Immature natural killer cell (primary cell): Measurements from ENCODE around the gene ABTB1. TPM values are rescaled to one million over a fixed set of nuclear protein-coding genes. Genes with fewer than 3 reads are reported as not detected.

ENCODE experiments used
- DNase-seq, 3 donors: peaks; one replicate each; pipeline ENCODE4 v3.0.0; 2022; ENCODE audit warnings: mixed read lengths in 1 of 3
- H3K27ac Mint-ChIP-seq, 6 donors: one replicate each; pipeline ENCODE4 v1.8.0; 2020; ENCODE audit warnings: mixed read lengths in 6 of 6, mild to moderate bottlenecking in 5 of 6, inconsistent platforms in 4 of 6, moderate library complexity in 3 of 6
- H3K27me3 Mint-ChIP-seq, 3 donors: one replicate each; pipeline ENCODE4 v1.8.0; 2020 to 2021; ENCODE audit warnings: low read depth in 3 of 3, mild to moderate bottlenecking in 3 of 3, mixed read lengths in 3 of 3, moderate library complexity in 3 of 3, inconsistent platforms in 1 of 3
- H3K36me3 Mint-ChIP-seq, 3 donors: one replicate each; pipeline ENCODE4 v1.8.0; 2020; ENCODE audit warnings: mixed read lengths in 3 of 3, inconsistent platforms in 2 of 3, mild to moderate bottlenecking in 2 of 3
- H3K4me1 Mint-ChIP-seq, 2 donors: one replicate each; pipeline ENCODE4 v1.8.0; 2020; ENCODE audit warnings: inconsistent platforms in 2 of 2, mild to moderate bottlenecking in 2 of 2, mixed read lengths in 2 of 2, moderate library complexity in 1 of 2
- H3K4me3 Mint-ChIP-seq, 5 donors: one replicate each; pipeline ENCODE4 v1.8.0; 2020; ENCODE audit warnings: mild to moderate bottlenecking in 5 of 5, mixed read lengths in 5 of 5, inconsistent platforms in 3 of 5, moderate library complexity in 3 of 5
- H3K9me3 Mint-ChIP-seq, 6 donors: one replicate each; pipeline ENCODE4 v1.8.0; 2020; ENCODE audit warnings: mild to moderate bottlenecking in 6 of 6, mixed read lengths in 6 of 6, inconsistent platforms in 4 of 6, moderate library complexity in 3 of 6
- polyA plus RNA-seq, 3 donors: library from polyadenylated mRNA; unstranded; fragments of 300-500 nt; fragmentation: Illumina TruSeq; gene quantifications; one replicate each; pipeline ENCODE4 v1.2.3, GENCODE V29; 2021

The ABTB1 gene
- polyA plus RNA-seq, 3 donors from 2014 or later, result 71.9 to 141 (median 83.7) TPM

DNA sequence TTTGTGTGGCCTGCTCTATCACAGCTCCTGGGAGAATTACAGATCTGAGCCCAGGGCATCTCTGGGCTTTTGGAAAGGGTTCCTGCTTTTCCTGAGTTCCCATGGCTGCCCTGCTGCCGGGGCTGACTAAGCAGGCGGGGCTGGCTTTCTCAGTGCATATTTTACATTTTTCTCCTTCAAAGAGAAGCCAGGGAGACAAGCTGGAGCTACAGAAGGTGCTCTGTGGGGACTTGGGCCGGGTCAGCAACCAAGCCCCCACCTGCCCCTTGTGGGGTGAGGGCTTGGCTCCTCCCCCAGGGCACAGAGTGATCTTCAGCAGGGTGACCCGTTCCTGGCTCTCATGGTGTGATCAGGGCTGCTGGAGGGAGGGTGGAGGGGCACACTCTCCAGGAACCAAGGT, 17.4 kb downstream of the ABTB1 start:
- H3K27me3 Mint-ChIP-seq, result peaks cover 2 to 7% (median 3%) of the 10 kb centered on the region in 3 donors
- no peak overlapping the region for H3K4me3 Mint-ChIP-seq
- no peaks in the 10 kb centered on the region for H3K9me3 Mint-ChIP-seq
- no peaks in the 10 kb centered on the region for H3K36me3 Mint-ChIP-seq
- no peaks in the 10 kb centered on the region for H3K4me1 Mint-ChIP-seq
- DNase-seq, result no peak
- no peak overlapping the region for H3K27ac Mint-ChIP-seq

DNA sequence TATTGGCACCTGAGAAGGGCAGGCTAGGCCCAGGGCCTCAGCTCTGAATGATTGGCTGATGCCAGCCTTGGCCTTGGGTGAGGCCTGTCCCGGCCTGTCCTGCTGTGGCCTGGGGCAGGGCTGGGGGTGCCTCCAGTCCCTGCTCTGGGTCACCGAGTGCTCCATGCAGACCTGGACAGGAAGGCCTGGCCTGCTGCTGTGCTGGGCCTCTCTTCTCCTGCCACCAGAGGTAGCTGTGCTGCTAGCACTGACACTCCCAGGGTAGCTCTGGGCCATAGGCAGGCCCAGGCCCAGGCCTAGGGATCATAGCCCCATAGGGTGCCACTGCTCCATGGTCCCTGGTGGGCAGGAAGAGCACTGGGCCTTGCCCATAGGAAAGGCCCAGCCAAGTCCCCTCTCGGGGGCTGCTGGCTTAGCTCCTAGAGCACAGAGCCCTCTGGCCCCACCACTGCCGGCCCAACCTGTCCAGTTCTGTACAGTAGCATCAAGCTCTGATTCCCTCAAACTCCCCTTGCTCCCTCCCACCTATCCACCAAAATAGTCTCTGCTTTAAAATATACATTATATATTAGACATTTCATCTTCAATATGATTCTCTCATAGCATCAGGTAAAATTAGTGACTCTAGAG, 18.2 kb downstream of the ABTB1 start:
- Mint-ChIP-seq H3K36me3 (no peaks in the 10 kb centered on the region), H3K27ac (no peak overlapping the region), H3K4me3 (no peak overlapping the region), H3K9me3 (no peaks in the 10 kb centered on the region), H3K4me1 (no peaks in the 10 kb centered on the region), H3K27me3 (peaks cover 2 to 7% (median 3%) of the 10 kb centered on the region in 3 donors)
- no peak for DNase-seq

DNA sequence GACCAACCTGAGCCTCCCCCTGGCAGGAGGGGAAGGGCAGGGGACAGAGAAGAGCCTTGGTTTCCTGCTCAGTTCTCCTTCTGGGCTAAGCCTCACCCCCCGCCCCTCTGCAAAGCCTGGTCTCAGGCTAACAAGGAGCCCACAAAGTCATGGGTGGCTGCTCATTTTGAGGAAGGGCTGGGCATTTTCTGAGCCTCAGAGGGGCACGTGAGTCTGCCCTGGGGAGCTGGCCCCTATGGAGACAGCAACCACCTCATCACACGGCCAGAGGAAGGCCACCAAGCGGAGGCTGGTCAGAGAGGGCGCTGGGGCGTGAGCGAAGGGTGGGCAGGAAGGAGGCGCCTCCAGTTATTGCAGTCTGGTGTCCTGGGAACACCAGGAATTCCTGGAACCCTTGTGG, 18.7 kb downstream of the ABTB1 start:
- no peak for DNase-seq
- no peaks in the 10 kb centered on the region for H3K4me1 Mint-ChIP-seq
- no peaks in the 10 kb centered on the region for H3K9me3 Mint-ChIP-seq
- H3K4me3 Mint-ChIP-seq, result no peak overlapping the region
- peaks cover 2 to 7% (median 3%) of the 10 kb centered on the region in 3 donors for H3K27me3 Mint-ChIP-seq
- H3K27ac Mint-ChIP-seq, result no peak overlapping the region
- no peaks in the 10 kb centered on the region for H3K36me3 Mint-ChIP-seq

DNA sequence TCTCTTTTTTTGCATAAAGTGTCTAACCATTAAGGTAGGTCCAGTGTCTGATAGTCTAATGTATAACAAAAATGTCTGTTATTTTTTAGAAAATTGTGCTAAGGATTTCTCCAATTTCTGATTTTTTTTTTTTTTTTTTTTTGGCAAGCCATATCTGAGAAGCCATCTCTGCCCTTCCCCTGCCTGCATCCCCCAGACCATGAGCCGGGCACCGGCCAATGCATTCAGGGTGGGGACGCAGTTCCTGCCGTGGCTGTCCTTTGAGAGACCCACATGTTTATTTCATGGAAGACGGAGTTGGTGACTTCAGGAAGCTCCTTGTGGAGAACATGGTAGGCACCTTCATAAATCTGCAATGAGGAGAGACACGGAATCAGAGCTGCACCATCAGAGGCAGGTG, 19.2 kb downstream of the ABTB1 start:
- DNase-seq, result no peak
- Mint-ChIP-seq H3K27me3 (peaks cover 2 to 7% (median 3%) of the 10 kb centered on the region in 3 donors), H3K4me3 (no peak overlapping the region), H3K36me3 (no peaks in the 10 kb centered on the region), H3K27ac (no peak overlapping the region), H3K9me3 (no peaks in the 10 kb centered on the region), H3K4me1 (no peaks in the 10 kb centered on the region)

DNA sequence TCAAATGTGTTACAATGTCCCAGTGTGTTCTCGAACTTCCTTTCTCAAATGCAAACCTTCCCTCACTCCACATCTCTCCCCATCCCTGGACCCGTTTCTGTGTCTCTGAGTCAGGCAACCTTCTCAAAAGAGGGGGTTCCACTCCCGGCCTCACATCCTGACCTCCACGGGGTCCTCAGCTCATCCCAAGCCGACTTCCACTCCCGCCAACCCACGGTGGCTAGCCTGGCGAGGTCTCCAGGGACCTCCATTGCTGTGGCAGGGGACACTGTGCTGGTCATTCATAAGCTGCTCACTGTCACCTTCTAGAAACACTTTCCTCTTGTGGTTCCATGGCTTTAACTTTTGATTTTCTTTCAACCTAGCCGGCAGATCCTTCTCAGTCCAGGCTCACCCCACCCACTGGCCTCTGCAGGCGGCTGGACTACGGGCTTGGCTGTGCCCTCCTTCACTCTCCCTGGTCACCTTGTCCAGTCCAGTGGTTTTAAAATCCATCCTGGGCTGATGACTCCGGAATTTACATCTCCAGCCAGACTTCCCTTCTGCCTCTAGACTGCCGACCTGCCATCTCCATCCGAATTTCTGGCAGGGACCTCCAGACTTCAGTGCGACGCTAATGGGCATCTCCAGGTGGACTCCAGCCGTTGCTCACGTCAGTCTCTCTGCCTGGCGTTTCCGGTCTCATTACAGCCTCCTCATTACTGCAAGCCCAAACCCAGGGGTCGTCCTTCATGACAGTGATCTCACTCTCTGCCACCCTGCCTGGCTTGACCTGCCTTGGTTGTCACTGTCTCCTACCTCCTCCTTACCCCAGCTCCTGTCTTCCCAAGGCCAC, 20.0 kb downstream of the ABTB1 start:
- Mint-ChIP-seq H3K27me3 (peaks cover 2 to 7% (median 3%) of the 10 kb centered on the region in 3 donors), H3K9me3 (no peaks in the 10 kb centered on the region), H3K27ac (no peak overlapping the region), H3K4me3 (no peak overlapping the region), H3K4me1 (peaks cover 3 to 4% of the 10 kb centered on the region in 2 donors), H3K36me3 (no peaks in the 10 kb centered on the region)
- no peak for DNase-seq

DNA sequence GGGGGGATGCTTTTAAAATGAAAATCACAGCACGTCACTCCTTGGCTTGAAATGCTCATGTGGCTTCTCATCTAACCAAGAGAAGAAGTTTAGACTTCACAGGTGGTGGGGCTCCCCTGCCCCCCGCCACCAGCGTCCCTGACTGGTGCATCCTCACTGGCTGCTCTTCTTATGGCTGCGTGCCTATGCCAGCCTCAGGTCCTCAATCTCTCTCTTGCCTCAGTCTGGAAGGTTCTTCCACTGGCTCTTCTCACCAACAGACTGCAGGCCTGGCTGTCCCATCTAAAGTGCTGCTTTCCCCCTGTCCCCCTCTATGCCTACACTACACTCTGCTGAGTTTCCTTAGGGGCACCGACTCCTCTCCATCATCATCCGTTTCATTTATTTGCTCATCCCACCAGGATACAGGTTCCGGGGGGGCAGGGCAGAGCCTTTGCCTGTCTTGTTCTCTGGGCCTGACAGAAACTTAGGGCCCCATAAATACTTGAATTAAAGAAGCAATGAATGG, 20.6 kb downstream of the ABTB1 start:
- Mint-ChIP-seq H3K4me3 (no peak overlapping the region), H3K36me3 (no peaks in the 10 kb centered on the region), H3K4me1 (peaks cover 3 to 4% of the 10 kb centered on the region in 2 donors)

DNA sequence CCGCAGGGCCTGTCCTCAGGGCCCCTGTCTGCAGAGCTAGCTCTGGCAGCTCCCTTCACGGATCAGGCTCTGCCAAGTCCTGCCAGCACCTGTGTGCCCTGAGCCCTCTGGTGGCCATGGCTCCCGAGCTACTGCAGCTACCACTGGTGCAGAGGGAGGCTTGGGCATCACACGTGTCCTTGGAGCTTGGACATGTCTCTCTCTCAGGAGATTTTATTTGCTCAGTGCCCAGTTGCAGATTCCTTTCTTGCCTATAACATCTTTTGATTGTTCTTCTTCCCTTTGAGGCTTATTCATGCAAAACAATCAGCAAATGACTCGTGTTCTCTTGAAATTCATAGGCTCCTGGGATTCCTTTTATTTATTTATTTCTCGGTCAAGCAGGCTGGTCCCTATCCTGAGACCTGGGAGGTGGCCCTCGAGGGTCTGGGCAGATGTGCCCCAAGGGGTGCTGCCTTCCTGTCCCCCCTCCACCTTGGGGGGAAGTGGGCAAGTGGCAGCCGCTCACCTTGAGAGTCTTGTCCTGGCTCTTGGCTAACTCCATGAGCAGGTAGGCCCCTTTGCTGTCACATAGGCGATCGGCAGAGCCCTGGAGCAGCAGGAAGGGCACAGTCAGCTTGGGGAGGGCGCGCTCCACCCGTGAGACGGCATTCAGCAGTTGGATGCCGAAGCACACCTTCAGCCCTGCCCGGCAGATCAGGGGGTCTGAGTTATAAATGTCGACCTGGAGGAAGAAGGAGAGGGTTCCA, 21.9 kb downstream of the ABTB1 start:
- H3K4me1 Mint-ChIP-seq, result peaks cover 4 to 5% of the 10 kb centered on the region in 2 donors
- peak; percentile 15 to 42 (median 16) for DNase-seq
- no peaks in the 10 kb centered on the region for H3K9me3 Mint-ChIP-seq
- H3K4me3 Mint-ChIP-seq, result no peak overlapping the region
- H3K27ac Mint-ChIP-seq, result no peak overlapping the region
- H3K36me3 Mint-ChIP-seq, result no peaks in the 10 kb centered on the region
- peaks cover 0 to 8% (median 2%) of the 10 kb centered on the region in 3 donors for H3K27me3 Mint-ChIP-seq

More for the DNA sequence above, 20.6 kb downstream of the ABTB1 start:
- H3K9me3 Mint-ChIP-seq, result no peaks in the 10 kb centered on the region
- peaks cover 1 to 8% (median 2%) of the 10 kb centered on the region in 3 donors for H3K27me3 Mint-ChIP-seq
- no peak overlapping the region for H3K27ac Mint-ChIP-seq
- DNase-seq, result no peak

DNA sequence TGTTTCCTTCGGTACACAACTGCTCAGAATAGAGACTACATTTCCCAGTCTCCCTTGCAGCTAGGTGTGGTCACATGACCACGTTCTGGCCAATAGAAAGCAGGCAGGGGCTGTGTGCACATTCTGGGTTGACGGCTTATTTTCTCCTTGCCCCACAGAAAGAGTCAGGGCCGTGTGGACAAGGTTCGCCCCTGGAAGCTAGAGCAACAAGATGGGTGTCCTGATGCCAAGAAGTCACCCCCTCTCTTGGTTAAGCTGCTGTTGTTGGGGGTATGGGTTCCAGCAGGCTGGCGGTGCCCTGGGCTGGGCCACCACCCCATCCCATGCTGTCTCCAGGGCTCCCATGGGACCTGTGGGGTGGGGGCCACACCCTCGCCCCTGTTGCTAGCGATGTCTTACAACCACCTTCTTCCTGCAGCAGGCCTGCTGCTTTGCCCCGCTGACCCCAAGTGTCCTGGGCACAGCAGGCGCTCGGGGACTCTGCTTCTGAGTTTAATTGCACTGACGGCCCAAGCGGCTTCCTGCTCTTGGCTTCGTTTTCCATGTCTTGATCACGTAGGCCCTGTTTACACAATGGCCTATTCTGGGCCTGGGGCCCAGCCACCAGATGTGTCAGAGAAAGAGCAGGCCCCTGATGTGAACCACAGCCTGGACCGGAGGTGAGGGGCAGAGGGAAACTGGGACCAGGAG, 24.9 kb downstream of the ABTB1 start:
- H3K36me3 Mint-ChIP-seq, result no peaks in the 10 kb centered on the region
- peak; percentile 36 to 47 (median 40) for DNase-seq

DNA sequence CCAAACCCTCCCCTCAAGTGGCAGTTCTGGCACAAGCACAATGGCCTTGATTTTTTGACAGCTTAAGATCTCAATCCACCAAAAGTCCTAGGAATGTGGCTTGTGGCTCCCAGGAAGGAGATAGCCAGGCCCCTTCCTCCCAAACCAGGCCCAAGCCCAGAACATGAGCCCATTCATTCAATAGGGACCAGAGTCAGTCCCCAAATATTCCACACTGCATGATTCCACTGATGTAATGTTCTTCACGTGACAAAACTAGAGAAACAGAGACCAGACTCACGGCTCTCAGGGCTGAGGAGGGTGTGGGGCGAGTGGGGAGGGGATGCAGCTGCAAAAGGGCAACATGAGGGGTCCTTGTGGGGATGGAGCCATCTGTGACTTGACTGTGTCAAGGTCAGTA, 25.5 kb downstream of the ABTB1 start:
- H3K36me3 Mint-ChIP-seq, result no peaks in the 10 kb centered on the region
- H3K27me3 Mint-ChIP-seq, result peaks cover 0 to 4% (median 0%) of the 10 kb centered on the region in 3 donors
- H3K27ac Mint-ChIP-seq, result no peak overlapping the region
- DNase-seq, result no peak
- no peaks in the 10 kb centered on the region for H3K9me3 Mint-ChIP-seq
- no peak overlapping the region for H3K4me3 Mint-ChIP-seq
- H3K4me1 Mint-ChIP-seq, result peaks cover 4 to 5% of the 10 kb centered on the region in 2 donors

More for the DNA sequence above, 24.9 kb downstream of the ABTB1 start:
- Mint-ChIP-seq H3K4me3 (peak overlapping the region in 1 of 5 donors; percentile 18), H3K4me1 (peaks cover 4 to 5% of the 10 kb centered on the region in 2 donors), H3K27ac (no peak overlapping the region), H3K27me3 (peaks cover 0 to 8% (median 0%) of the 10 kb centered on the region in 3 donors), H3K9me3 (no peaks in the 10 kb centered on the region)

DNA sequence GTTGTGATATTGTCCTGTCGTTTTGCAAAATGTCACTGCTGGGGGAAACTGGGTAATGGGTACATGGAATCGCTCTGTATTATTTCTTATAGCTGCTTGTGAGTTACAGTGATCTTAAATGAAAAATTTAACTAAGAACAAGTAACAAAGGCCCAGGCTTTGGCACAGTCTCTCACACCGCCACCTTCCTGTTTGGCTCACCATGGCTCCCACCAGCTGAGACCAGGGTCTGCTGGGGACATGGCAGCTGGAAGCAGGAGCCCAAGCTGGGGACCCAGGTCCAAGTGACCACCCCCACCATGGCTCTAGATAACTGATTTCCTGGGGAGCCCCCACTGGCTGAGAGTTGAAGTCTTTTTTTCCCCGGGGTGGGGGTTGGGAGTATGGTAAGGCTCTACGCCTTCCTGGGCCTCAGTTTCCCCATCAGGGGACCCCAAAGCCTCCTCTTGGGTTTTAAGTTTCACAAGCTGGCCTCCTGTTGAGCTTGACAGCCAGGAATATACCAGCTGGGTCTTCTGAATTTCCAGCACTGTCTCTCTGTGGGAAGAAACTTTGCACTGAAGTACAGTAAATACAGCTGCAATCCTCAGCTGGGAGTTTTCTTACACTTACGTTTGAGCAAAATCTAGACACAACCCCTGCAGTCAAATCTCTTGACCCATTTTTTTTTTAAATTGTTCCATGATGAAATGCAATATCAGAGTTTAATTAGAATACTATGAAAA, 26.1 kb downstream of the ABTB1 start:
- Mint-ChIP-seq H3K27ac (no peak overlapping the region), H3K36me3 (no peaks in the 10 kb centered on the region), H3K27me3 (peaks cover 0 to 2% (median 0%) of the 10 kb centered on the region in 3 donors), H3K4me1 (peaks cover 4 to 5% of the 10 kb centered on the region in 2 donors), H3K4me3 (no peak overlapping the region), H3K9me3 (no peaks in the 10 kb centered on the region)
- no peak for DNase-seq

DNA sequence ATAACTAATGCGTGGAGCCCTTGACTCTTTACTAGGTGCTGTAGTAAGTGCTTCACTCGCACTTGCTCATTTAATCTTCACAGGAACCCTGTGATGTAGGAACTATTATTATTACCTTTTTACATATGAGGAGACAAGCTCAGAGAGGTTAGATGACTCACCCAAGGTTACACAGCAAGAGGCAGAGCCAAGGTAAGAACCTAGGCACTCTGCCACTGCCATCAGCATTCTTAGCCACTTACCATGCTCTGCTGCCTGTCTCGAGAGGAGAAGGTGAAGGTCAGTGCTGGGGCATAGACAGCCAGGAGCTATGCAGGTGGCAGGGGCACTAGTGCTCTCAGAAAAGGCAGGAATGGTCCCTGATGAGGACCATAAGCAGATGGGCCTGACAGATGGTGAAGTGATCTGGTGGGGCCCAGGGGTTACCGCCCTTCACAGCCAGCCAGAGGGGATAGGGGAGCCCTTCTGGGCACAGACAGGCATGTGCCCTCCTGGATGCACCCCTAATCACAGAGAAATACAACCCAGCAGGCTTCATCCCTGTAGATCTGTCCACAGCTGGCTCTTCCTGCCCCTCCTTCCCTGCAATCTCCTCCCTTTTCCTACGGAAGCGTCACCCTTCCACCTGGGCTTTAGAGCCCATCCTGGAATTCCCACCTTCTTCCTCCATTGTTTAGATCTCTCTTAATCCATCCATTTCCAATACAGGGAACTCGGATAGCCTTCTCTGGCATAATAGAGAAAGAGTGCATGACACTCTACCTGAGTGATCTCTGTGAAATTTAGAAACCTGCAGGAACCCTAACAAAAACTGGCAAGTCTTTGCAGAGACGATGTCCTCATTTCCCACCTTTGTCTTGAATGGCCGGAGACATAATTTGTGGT, 26.9 kb downstream of the ABTB1 start:
- Mint-ChIP-seq H3K27ac (no peak overlapping the region), H3K27me3 (peaks cover 0 to 2% (median 0%) of the 10 kb centered on the region in 3 donors), H3K9me3 (no peaks in the 10 kb centered on the region), H3K4me1 (peaks cover 4 to 5% of the 10 kb centered on the region in 2 donors), H3K36me3 (no peaks in the 10 kb centered on the region), H3K4me3 (no peak overlapping the region)
- DNase-seq, result no peak

DNA sequence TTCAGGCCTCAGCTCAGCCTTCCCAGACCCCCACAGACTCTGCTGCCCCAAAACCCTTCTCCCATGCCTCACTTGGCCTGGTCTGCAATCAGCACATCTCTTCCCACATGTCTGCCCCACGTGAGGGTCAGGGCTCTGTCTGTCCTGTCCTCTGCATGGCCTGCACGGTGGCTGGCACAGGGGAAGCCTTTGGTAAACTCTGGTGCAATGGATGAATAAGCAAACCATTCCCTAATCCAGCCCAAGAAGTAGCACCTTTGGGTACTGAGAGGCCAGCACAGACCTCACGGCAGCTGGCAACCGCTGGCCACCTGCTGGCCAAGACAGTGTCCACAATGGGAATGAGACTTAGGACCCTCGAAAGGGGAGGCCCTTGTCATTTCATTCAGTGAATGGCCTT, 27.7 kb downstream of the ABTB1 start:
- Mint-ChIP-seq H3K27ac (no peak overlapping the region), H3K9me3 (no peaks in the 10 kb centered on the region), H3K4me3 (no peak overlapping the region), H3K36me3 (no peaks in the 10 kb centered on the region), H3K4me1 (peaks cover 4 to 5% of the 10 kb centered on the region in 2 donors), H3K27me3 (peaks cover 0 to 2% (median 0%) of the 10 kb centered on the region in 3 donors)
- no peak for DNase-seq
